ENCODE measurements around the gene RNF207.

Gene RNF207

DNA sequence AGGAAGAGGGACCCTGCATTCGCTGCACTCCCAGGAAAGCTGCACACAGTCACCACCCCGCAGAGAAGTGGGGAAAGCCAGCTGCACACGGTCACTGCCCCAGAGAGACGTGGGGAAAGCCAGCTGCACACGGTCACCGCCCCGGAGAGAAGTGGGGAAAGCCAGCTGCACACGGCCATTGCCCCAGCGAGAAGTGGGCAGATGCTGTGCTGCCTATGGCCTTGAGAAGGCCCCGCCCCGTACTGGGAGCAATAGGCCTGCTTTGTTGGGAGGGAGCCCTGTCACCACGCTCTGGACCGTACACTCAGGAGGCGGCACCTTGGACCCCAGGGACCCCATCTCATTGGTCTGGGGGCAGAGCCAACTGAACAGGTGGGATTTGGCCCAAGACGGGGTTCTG, 59.2 kb downstream of the RNF207 start:
- TF ChIP-seq, protein P1, sequence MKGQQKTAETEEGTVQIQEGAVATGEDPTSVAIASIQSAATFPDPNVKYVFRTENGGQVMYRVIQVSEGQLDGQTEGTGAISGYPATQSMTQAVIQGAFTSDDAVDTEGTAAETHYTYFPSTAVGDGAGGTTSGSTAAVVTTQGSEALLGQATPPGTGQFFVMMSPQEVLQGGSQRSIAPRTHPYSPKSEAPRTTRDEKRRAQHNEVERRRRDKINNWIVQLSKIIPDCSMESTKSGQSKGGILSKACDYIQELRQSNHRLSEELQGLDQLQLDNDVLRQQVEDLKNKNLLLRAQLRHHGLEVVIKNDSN (IDR thresholded peaks at IDR 0.05): no peak
- TF ChIP-seq, protein P2, sequence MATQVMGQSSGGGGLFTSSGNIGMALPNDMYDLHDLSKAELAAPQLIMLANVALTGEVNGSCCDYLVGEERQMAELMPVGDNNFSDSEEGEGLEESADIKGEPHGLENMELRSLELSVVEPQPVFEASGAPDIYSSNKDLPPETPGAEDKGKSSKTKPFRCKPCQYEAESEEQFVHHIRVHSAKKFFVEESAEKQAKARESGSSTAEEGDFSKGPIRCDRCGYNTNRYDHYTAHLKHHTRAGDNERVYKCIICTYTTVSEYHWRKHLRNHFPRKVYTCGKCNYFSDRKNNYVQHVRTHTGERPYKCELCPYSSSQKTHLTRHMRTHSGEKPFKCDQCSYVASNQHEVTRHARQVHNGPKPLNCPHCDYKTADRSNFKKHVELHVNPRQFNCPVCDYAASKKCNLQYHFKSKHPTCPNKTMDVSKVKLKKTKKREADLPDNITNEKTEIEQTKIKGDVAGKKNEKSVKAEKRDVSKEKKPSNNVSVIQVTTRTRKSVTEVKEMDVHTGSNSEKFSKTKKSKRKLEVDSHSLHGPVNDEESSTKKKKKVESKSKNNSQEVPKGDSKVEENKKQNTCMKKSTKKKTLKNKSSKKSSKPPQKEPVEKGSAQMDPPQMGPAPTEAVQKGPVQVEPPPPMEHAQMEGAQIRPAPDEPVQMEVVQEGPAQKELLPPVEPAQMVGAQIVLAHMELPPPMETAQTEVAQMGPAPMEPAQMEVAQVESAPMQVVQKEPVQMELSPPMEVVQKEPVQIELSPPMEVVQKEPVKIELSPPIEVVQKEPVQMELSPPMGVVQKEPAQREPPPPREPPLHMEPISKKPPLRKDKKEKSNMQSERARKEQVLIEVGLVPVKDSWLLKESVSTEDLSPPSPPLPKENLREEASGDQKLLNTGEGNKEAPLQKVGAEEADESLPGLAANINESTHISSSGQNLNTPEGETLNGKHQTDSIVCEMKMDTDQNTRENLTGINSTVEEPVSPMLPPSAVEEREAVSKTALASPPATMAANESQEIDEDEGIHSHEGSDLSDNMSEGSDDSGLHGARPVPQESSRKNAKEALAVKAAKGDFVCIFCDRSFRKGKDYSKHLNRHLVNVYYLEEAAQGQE (IDR thresholded peaks at IDR 0.05; ENCODE audit: low read depth): no peak
- TF ChIP-seq YY1 (IDR thresholded peaks at IDR 0.05; ENCODE audit: low read depth) (no peak), CREB1 (IDR thresholded peaks at IDR 0.05; ENCODE audit: low read depth) (no peak), EP300 (IDR thresholded peaks at IDR 0.05; ENCODE audit: borderline replicate concordance) (no peak), TEAD4 (IDR thresholded peaks at IDR 0.05) (no peak), CEBPB (IDR thresholded peaks at IDR 0.05) (no peak), FOXM1 (IDR thresholded peaks at IDR 0.05; ENCODE audit: borderline replicate concordance, low read depth) (no peak)

DNA sequence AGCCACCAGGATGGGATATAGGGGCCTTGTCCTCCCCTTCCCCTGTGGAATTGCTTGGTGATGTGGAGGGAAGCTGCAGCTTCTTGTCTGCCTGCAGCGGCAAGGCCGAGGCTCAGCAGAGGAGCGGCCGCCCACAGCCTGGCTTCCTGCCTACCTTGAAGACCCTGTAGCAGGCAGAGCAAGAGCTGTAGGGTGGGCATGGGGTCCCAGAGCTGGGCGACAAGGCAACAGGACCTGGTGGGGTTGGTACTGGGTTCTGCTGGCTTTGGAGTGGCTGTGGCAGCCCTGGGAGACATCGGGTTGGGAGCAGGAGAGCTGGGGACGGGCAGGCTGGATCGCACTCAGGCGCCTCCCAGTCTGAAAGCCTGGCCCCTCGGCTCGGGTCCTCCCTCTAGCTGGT, 60.7 kb downstream of the RNF207 start:
- TF ChIP-seq YY1 (IDR thresholded peaks at IDR 0.05; ENCODE audit: low read depth): no peak
- TF ChIP-seq ZBTB7A (IDR thresholded peaks at IDR 0.05; ENCODE audit: low read depth): no peak
- TF ChIP-seq, protein P3, sequence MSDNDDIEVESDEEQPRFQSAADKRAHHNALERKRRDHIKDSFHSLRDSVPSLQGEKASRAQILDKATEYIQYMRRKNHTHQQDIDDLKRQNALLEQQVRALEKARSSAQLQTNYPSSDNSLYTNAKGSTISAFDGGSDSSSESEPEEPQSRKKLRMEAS (IDR thresholded peaks at IDR 0.05): no peak
- TF ChIP-seq, protein P2 (IDR thresholded peaks at IDR 0.05; ENCODE audit: low read depth): no peak
- TF ChIP-seq TAF1 (IDR thresholded peaks at IDR 0.05; ENCODE audit: low read depth): no peak
- TF ChIP-seq NFIC (IDR thresholded peaks at IDR 0.05): no peak
- no peak for TF ChIP-seq RAD21 (IDR thresholded peaks at IDR 0.05; ENCODE audit: low read depth)

DNA sequence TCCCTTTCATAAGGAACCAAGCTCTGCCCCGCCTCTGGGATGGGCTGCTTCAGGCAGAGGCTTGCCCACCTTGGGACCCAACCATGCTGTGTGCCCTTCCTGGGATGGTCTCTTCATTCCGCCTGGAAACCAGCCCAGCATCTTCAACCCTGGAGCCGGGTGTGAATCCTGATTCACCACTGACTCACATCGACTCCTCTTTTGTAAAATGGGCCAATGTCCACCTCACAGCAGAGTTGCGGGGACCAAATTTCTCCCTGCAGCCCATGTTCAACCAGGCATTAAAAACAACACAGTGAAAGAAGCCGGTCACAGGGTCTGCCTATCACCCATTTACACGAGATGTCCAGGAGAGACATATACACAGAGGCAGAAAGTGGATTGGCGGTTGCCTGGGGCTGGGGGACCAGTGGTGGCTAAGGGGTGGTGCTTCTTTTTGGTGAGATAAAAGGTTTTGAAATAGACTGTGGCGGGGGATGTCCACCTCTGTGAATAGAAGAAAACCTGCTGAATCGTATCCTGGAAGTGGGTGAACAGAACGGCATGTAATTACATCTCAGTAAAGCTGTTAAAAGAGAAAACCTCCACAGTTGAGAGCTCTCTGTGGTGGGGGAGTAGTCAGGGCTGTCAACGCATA, 61.9 kb downstream of the RNF207 start:
- TF ChIP-seq, protein P1 (IDR thresholded peaks at IDR 0.05): no peak
- TF ChIP-seq CREB1 (IDR thresholded peaks at IDR 0.05; ENCODE audit: low read depth) (no peak), ZBTB7A (IDR thresholded peaks at IDR 0.05; ENCODE audit: low read depth) (no peak), TCF12 (IDR thresholded peaks at IDR 0.05; ENCODE audit: low read depth) (no peak), NFIC (IDR thresholded peaks at IDR 0.05) (no peak), RAD21 (IDR thresholded peaks at IDR 0.05; ENCODE audit: low read depth) (no peak), CEBPB (IDR thresholded peaks at IDR 0.05) (no peak), EGR1 (IDR thresholded peaks at IDR 0.05) (no peak), EP300 (IDR thresholded peaks at IDR 0.05; ENCODE audit: borderline replicate concordance) (no peak), FOXM1 (IDR thresholded peaks at IDR 0.05; ENCODE audit: borderline replicate concordance, low read depth) (no peak), YY1 (IDR thresholded peaks at IDR 0.05; ENCODE audit: low read depth) (no peak), TEAD4 (IDR thresholded peaks at IDR 0.05) (no peak)
- TF ChIP-seq, protein P3 (IDR thresholded peaks at IDR 0.05): no peak
- TF ChIP-seq, protein P2 (IDR thresholded peaks at IDR 0.05; ENCODE audit: low read depth): no peak

DNA sequence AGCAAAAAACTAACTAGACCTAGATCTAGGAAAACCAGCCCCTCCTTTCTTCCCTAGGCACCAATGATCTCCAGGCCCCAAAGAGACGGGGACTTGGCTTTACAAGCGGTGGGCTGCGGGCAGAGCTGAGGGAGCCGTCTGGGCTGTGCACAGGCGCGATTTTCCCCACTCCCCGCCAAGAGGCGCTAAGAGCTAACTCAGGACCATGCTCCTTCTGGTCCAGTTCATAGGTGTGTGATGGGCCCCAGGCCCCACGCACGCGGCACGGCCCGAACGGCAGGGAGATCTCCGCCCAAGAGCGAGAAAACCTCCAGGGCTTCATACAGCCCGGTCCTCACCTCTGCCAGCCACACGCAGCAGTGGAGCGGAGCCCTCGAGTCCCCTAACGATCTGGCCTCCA, 62.5 kb downstream of the RNF207 start:
- no peak for TF ChIP-seq ZBTB7A (IDR thresholded peaks at IDR 0.05; ENCODE audit: low read depth)

DNA sequence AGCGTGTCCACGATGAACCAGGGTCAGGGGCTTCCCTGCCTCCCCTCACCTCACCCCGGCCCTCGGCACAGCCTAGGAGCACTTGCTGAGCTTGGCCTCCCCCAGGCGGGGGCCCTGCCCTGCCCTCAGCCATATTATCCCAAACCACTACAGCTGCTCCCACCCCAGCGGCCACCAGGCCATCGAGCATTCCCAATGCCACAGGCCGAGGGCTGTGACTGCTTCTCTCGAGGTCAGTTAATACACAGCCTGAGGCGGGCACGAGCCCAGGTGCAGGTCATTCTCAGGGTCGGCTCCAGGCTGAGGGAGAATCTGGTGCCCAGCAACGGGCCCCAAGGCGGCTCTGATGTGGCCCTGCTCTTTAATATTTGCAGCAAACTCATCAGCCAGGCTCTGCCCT, 63.4 kb downstream of the RNF207 start:
- TF ChIP-seq ZBTB7A (IDR thresholded peaks at IDR 0.05; ENCODE audit: low read depth) (no peak), FOXM1 (IDR thresholded peaks at IDR 0.05; ENCODE audit: borderline replicate concordance, low read depth) (no peak), TCF12 (IDR thresholded peaks at IDR 0.05; ENCODE audit: low read depth) (no peak), NFIC (IDR thresholded peaks at IDR 0.05) (no peak), EGR1 (IDR thresholded peaks at IDR 0.05) (no peak), CREB1 (IDR thresholded peaks at IDR 0.05; ENCODE audit: low read depth) (no peak), TAF1 (IDR thresholded peaks at IDR 0.05; ENCODE audit: low read depth) (no peak)
- TF ChIP-seq, protein P1 (IDR thresholded peaks at IDR 0.05): no peak
